GM15510 (cell line): ENCODE data around the gene TRAPPC10.

ENCODE experiments used
- POLR2A ChIP-seq: IDR thresholded peaks from 3 replicates; pipeline ENCODE4 v1.6.1; 2011; ENCODE audit warnings: borderline replicate concordance; ENCODE audit not compliant: insufficient read length; ENCODE audit errors: extremely low read depth

Gene TRAPPC10

GRCh38 chr21:43974791-43975468, 37.2 kb upstream of the TRAPPC10 start:
- TF ChIP-seq POLR2A: no peak

DNA sequence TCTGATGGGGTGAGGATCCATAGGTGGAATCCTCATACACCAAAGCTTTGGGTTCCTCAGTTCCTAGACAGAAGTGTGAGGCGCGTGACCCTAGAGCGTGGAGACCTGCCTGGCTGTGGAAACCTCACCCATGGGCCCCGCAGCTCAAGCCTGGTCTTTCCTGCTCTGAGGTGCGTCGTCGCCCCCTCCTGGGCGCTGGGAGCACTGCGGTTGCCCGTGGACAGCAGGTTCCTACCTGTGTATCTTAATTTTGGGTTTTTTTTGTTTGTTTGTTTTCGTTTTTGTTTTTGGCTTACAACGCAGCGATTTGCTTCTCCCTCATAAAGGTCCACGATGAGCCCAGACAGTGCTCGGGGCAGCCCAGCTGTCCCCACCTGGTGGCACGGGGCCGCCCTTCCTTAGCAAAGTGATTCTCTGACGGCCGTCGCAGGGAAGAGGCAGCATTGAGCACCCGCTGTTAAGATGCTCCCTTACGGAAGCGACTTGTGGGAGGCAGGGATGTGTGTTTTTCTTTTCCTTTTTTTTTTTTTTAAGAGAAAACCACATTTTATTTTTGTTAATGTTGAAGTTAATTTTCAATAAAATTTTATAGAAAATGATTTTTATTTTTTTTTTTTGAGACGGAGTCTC, 36.5 kb upstream of the TRAPPC10 start:
- no peak for TF ChIP-seq POLR2A

- TF ChIP-seq POLR2A: no peak
Observed at GRCh38 chr21:43976661-43977060, 35.4 kb upstream of the TRAPPC10 start.

- no peak for TF ChIP-seq POLR2A
Observed at GRCh38 chr21:43978060-43978459, 34.0 kb upstream of the TRAPPC10 start.

- TF ChIP-seq POLR2A: no peak
Observed at GRCh38 chr21:43979654-43980053, 32.5 kb upstream of the TRAPPC10 start.

DNA sequence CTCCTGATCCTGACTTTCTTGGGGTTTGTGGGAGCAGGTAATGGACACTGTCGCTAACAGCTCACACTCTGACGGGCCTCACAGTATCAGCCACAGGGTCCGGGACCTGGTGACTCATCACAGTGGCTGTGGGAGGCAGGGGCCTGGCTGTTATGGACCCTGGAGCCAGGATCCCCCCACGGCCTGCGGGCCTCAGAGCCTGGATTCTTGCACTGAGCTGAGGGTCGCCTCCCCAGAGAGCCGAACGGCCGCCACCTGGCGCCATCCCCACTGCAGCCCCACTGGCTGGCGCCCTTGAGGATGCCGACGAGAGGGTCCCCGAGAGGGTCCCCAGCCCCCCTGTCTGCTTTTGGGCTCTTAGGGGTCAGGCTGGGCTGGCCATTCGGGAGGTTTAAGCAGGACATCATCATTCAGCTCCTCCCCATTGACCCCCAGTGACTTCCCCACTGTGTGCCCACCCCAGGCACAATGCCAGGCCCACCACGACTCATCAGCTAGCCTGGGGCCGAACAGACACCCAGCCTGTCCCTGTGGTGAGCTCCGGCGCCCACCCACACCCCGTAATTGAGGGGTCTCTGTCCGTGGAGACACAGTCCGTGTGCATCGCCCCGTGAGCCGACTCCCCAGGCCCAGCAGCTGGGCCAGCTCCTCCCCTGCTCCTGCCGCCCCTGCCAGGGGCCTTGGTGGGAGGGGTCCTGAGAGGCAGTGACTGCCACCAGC, 30.8 kb upstream of the TRAPPC10 start:
- TF ChIP-seq POLR2A: no peak

GRCh38 chr21:43981871-43982210, 30.3 kb upstream of the TRAPPC10 start:
- TF ChIP-seq POLR2A: no peak

DNA sequence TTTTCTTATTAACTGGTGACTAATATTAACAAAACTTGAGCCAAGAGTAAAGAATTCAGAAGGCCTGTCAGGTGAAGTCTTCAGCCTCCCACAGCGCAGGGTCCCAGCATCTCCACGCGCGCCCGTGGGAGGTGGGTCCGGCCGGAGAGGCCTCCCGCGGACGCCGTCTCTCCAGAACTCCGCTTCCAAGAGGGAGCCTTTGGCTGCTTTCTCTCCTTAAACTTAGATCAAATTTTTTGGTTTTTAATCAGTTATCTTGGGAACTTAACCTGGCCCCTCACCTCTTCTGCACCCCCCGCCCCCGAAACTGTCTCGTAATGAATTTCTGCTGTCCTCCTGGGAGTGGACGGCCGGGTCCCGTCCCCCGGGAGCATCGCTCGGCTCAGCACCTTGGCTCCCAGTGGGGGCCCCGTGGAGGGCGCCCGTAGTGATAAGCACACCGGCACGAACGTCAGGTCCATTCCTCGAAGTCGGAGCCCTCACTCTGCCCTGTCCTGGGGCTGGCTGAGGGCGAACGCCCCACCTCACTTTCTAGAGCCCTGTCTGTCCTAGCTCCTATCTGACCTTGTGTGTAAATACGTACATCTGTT, 29.5 kb upstream of the TRAPPC10 start:
- no peak for TF ChIP-seq POLR2A

DNA sequence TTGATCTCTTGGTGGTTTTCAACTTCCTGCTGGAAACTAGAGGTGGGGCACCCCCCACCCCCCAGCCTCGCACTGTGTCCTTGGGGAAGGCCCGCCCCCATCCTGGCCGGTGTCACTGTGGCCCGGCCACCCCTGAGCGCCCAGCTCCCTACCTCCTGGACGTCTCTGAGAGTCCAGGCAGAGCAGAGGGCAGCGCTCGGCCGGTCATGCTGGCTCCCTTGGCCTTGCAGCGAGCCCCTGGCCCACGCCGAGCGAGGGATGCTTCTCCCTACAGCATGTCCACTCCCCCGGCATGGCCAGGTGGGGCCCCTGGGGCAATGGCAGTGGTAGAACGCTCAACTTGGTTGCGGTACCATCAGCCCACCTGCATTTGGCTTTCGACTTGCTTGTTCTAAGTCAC, 28.7 kb upstream of the TRAPPC10 start:
- TF ChIP-seq POLR2A: no peak

GRCh38 chr21:43983860-43984420, 28.2 kb upstream of the TRAPPC10 start:
- TF ChIP-seq POLR2A: peak; percentile 14

GRCh38 chr21:43984905-43985689, 27.0 kb upstream of the TRAPPC10 start:
- no peak for TF ChIP-seq POLR2A

- no peak for TF ChIP-seq POLR2A
Observed at GRCh38 chr21:43985690-43986251, 26.3 kb upstream of the TRAPPC10 start.

- TF ChIP-seq POLR2A: no peak
Observed at GRCh38 chr21:43986544-43987451, 25.3 kb upstream of the TRAPPC10 start.
